Measurements from ENCODE around the gene GCSH. TPM values are rescaled to one million over a fixed set of nuclear protein-coding genes. Genes with fewer than 3 reads are reported as not detected.

Gene GCSH
- total RNA-seq, 1 experiment from 2014 or later, result 51.7 TPM

DNA sequence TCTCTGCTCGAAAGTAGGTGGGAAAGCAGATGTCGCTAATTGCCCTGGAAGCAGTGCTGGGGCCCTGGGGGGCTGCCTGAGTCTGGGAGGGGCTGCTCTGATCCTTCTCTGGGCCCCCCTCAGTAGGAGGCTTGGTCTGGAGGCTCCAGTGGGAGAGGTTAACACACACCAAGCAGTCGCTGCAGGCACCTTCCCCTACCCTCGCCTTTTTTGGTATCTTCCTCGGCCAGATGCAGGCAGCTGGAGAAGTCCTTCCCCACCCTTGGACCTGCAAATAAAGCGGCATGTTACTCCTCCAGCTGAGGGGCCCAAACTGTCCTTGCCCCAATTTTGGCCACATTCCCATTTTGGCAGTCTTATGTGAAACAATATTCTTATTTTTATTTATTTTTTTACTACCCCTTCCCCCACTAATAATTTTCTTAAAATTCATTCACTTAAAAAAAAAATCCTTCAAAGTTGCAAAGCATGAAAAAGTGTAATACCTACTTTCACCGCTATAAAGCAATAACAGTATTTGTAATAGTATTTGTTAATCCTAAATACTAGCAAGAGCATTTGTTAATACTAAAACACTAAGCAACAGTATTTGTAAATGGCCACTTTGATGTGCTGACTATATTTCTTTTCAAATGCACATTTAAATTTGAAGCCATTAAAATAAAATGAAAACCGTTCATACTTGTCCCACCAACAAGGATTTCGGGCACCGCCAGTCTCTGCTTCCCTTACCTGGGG is 34.2 kb downstream of the GCSH start:
- H3K79me2 ChIP-seq (ENCODE audit: low read depth), result no peaks in the 10 kb centered on the region
- H3F3A ChIP-seq (ENCODE audit: insufficient read depth, low read depth), result no peaks in the 10 kb centered on the region
- no TSS peak for BruUV-seq (replicated peaks)
- H3K9me2 ChIP-seq (ENCODE audit: insufficient read depth), result no peaks in the 10 kb centered on the region; the same call in 1 of the 2 replicates
- intact Hi-C loops (cut with micrococcal nuclease; ENCODE audit: unreplicated experiment), result no loop called here
- H3K27ac ChIP-seq, result no peak overlapping the region
- POLR2A ChIA-PET (ENCODE audit: unreplicated experiment), result no interaction called here
- H3K4me2 ChIP-seq, result no peak overlapping the region
- no peaks in the 10 kb centered on the region for H4K20me1 ChIP-seq (ENCODE audit: insufficient read depth)
- no peaks in the 10 kb centered on the region for H3K9me3 ChIP-seq (ENCODE audit: insufficient read depth, low read depth)
- no peak overlapping the region for H3K4me3 ChIP-seq
- no peaks in the 10 kb centered on the region for H3K36me3 ChIP-seq (ENCODE audit: low read depth)
- no peak for DNase-seq
- no peak overlapping the region for H2AFZ ChIP-seq
- no peaks in the 10 kb centered on the region for H3K27me3 ChIP-seq (ENCODE audit: insufficient read depth, low read depth)
- H3K4me1 ChIP-seq (replicated peaks; ENCODE audit: insufficient read depth), result no peaks in the 10 kb centered on the region
- CTCF ChIA-PET, result no interaction called here
- TF ChIP-seq EZH2 (IDR thresholded peaks at IDR 0.05; ENCODE audit: low read depth) (no peak), CTCF (conservative IDR thresholded peaks at IDR 0.05) (no peak)

GRCh38 chr16:81061307-81061640 is 34.9 kb downstream of the GCSH start:
- Histone ChIP-seq H3F3A (ENCODE audit: insufficient read depth, low read depth) (no peaks in the 10 kb centered on the region), H3K36me3 (ENCODE audit: low read depth) (no peaks in the 10 kb centered on the region), H3K9me3 (ENCODE audit: insufficient read depth, low read depth) (no peaks in the 10 kb centered on the region), H3K27me3 (ENCODE audit: insufficient read depth, low read depth) (no peaks in the 10 kb centered on the region), H4K20me1 (ENCODE audit: insufficient read depth) (no peaks in the 10 kb centered on the region), H3K4me2 (no peak overlapping the region), H3K4me1 (replicated peaks; ENCODE audit: insufficient read depth) (no peaks in the 10 kb centered on the region), H3K79me2 (ENCODE audit: low read depth) (no peaks in the 10 kb centered on the region), H3K27ac (no peak overlapping the region), H3K9me2 (ENCODE audit: insufficient read depth) (no peaks in the 10 kb centered on the region; the same call in 1 of the 2 replicates), H3K4me3 (no peak overlapping the region), H2AFZ (no peak overlapping the region)
- no TSS peak for BruUV-seq (replicated peaks)
- POLR2A ChIA-PET (ENCODE audit: unreplicated experiment), result no interaction called here
- DNase-seq, result no peak
- TF ChIP-seq CTCF (conservative IDR thresholded peaks at IDR 0.05), result no peak
- intact Hi-C loops (cut with micrococcal nuclease; ENCODE audit: unreplicated experiment), result no loop called here
- CTCF ChIA-PET, result no interaction called here

- no peaks in the 10 kb centered on the region for H3K36me3 ChIP-seq (ENCODE audit: low read depth)
- intact Hi-C loops (cut with micrococcal nuclease; ENCODE audit: unreplicated experiment), result no loop called here
- H3K79me2 ChIP-seq (ENCODE audit: low read depth), result no peaks in the 10 kb centered on the region
- CTCF ChIA-PET, result no interaction called here
- H3K9me3 ChIP-seq (ENCODE audit: insufficient read depth, low read depth), result no peaks in the 10 kb centered on the region
- H3F3A ChIP-seq (ENCODE audit: insufficient read depth, low read depth), result no peaks in the 10 kb centered on the region
- no peaks in the 10 kb centered on the region for H4K20me1 ChIP-seq (ENCODE audit: insufficient read depth)
- no peak overlapping the region for H3K4me2 ChIP-seq
- H3K9me2 ChIP-seq (ENCODE audit: insufficient read depth), result no peaks in the 10 kb centered on the region; the same call in 1 of the 2 replicates
- TF ChIP-seq EZH2 (IDR thresholded peaks at IDR 0.05; ENCODE audit: low read depth) (no peak), CTCF (conservative IDR thresholded peaks at IDR 0.05) (no peak)
- no peaks in the 10 kb centered on the region for H3K4me1 ChIP-seq (replicated peaks; ENCODE audit: insufficient read depth)
- POLR2A ChIA-PET (ENCODE audit: unreplicated experiment), result no interaction called here
- no peak for DNase-seq
- no peaks in the 10 kb centered on the region for H3K27me3 ChIP-seq (ENCODE audit: insufficient read depth, low read depth)
- H3K4me3 ChIP-seq, result no peak overlapping the region
- H2AFZ ChIP-seq, result no peak overlapping the region
- no peak overlapping the region for H3K27ac ChIP-seq
- BruUV-seq (replicated peaks), result no TSS peak
Measured at GRCh38 chr16:81060576-81061306, 35.5 kb downstream of the GCSH start.
